Fibroblast of villous mesenchyme (primary cell): ENCODE data around the gene F12. TPM values are rescaled to one million over a fixed set of nuclear protein-coding genes. Genes with fewer than 3 reads are reported as not detected.

Source experiments
- DNase-seq: peaks from one replicate; pipeline ENCODE4 v3.0.0-alpha.2; 2010; ENCODE audit warnings: low read depth
- H3K4me3 ChIP-seq: 2 replicates; pipeline ENCODE4 v1.5.1; 2011; ENCODE audit warnings: low read depth, mild to moderate bottlenecking, low read length
- CTCF ChIP-seq: IDR thresholded peaks from 2 replicates; pipeline ENCODE4 v1.5.1; 2012; ENCODE audit warnings: low read depth, mild to moderate bottlenecking, low read length; ENCODE audit not compliant: insufficient read depth
- total RNA-seq: library from RNA; depleted of rRNA; stranded (reverse); fragments of >200 nt; gene quantifications from 2 replicates; pipeline ENCODE4 v1.2.3, GENCODE V29; 2012

Gene F12
- total RNA-seq, 1 donor: 0.43 TPM

DNA sequence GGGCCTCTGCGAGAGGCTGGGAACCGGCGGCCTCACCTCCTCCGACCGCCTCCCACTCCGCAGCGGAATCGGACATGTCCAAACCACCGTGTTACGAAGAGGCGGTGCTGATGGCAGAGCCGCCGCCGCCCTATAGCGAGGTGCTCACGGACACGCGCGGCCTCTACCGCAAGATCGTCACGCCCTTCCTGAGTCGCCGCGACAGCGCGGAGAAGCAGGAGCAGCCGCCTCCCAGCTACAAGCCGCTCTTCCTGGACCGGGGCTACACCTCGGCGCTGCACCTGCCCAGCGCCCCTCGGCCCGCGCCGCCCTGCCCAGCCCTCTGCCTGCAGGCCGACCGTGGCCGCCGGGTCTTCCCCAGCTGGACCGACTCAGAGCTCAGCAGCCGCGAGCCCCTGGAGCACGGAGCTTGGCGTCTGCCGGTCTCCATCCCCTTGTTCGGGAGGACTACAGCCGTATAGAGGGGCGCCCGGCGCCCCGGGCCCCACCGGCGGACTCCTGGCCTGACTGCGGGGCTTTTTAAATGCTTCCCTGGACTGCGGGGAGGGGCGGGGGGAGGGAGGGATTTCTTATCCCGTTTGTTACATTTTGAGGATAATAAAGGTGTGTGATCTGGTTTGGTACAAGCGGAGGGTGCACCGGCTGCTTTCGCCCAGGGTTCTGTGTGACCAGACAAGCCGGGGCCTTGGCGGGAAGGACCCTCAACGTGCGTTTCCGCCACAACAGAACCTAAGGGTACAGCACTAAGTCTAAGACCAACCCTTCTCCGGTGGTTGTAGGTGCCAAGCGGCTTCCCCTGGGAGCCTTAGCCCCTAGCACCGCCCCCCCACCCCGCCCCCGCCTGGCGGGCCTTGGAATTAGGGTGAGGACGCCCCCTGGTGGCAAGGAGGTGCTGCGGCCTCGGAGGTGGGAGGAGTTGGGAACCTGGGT lies 46.6 kb upstream of the F12 start:
- peak; percentile 84 for TF ChIP-seq CTCF
- DNase-seq: peak; percentile 93
- H3K4me3 ChIP-seq: peak overlapping the region; percentile 57

DNA sequence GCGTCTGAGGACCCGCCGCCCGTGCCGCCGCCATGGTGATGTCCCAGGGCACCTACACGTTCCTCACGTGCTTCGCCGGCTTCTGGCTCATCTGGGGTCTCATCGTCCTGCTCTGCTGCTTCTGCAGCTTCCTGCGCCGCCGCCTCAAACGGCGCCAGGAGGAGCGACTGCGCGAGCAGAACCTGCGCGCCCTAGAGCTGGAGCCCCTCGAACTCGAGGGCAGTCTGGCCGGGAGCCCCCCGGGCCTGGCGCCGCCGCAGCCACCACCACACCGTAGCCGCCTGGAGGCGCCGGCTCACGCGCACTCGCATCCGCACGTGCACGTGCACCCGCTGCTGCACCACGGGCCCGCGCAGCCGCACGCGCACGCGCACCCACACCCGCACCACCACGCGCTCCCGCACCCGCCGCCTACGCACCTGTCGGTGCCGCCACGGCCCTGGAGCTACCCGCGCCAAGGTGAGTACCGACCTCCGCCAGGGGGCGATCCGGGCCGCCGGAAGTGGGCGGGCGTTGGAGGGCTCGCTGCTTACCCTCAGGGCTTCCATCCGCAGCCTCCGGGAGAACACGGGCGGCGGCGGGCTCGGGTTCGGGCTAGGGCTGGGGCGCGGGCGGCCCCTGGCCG lies 45.8 kb upstream of the F12 start:
- peak; percentile 53 for TF ChIP-seq CTCF
- peak overlapping the region; percentile 57 for H3K4me3 ChIP-seq
- peak; percentile 65 for DNase-seq

DNA sequence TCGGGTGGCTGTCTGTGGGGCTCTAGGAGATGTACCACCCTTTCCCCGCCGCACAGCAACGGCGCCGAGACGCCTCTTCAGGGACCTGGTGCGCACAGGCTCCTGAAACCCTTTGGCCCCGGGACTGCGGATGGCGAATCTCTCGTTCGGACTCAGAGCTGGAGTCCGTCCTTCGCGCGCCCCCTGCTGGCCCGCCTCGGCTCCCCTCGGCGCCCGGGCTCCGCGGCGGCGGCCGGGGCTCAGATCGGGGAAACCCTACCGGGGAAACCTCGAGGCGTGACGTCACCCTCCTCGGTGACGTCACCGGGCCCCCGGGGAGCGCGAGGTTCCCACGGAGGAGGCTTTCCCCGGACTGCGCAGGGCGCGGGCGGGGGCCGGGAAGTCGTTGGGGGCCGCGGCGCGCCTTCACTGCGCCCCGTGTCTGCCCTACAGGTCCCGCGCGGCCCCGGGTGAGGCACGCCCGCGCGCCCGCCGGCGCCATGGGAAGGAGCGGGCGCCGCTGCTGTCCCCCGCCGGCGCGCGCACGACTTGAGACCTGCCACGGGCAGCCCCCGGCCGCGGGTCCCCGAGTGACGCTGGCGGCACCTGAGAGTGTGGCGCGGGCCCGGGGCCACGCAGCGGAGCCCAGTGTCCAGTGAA lies 45.2 kb upstream of the F12 start:
- TF ChIP-seq CTCF: peak; percentile 88
- DNase-seq: peak; percentile 89

DNA sequence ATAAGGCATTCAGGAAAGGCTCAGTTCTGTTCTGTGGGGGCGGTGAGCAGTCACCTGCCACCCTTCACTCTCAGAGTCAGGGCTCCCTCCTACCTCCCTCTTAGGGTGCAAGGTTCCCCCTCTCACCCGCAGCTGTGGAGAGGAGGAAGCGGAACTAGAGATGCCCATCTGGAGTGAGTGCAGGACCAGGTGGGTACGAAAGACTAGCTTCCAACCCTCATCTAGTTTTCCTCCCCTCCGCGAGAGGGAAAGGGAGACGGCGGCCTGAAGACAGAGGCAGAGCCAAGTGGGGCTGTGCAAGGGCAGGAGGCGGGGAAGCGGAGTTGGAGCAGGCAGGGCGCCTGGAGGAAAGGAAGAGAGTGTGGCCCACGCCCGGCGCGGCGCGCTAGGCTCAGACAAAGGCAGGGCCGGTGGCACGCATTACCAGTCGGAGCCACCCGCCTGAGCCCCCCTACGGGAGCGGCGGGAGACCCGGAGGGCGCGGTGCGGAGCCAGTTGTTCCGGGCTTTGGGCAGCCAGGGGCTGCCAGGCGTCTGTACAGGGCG lies 44.6 kb upstream of the F12 start:
- peak; percentile 14 for DNase-seq
- no peak for TF ChIP-seq CTCF
- peak overlapping the region; percentile 50 for H3K4me3 ChIP-seq

More for the DNA sequence above, 45.2 kb upstream of the F12 start:
- H3K4me3 ChIP-seq: peak overlapping the region; percentile 57

DNA sequence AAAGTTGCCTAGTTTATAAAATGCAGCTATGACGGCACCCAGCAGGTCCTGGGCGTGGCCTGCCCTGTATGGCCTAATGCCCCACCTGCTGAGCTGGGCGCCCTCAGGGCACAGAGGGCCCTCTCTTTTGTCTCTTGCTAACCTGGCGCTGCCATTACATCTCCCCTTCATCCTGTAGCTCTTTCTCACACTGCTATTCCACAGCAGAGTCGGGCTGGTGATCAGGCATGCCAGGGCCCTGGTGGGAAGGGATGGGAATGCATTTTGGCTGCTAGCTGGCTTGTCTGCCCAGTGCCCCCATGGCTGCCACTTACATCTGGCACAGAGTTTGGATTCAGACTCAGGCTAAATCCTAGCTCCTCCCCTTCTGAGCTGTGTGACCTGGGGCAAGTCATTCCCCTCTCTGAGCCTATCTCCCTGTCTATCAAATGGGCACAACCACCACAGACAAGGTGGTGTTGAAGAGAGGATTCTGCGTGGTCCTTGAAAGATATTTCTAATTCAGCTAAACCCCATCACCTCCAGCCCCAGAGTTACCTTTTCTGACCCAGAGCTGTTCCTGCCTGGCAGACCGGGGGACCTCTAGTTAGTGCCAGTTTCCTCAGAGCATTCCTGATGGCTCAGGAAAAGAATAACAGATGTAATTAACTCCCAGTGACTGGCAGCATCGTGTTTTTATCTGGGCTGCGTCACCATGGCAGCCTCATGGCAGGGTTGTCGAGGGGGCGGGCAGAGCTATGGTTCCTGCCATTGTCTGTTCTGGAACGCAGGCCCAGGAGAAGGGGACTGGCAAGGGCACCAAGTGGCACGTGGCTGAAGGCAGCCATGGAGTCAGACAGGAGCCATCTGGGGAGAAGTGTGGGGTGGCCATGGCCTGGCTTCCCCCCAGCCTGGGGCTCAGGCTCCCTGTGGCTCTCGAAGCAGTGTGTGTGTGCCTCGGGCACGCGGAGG lies 43.6 kb upstream of the F12 start:
- DNase-seq: no peak
- H3K4me3 ChIP-seq: no peak overlapping the region
- no peak for TF ChIP-seq CTCF
